Keratinocyte (primary cell): Measurements from ENCODE around the gene SCTR. TPM values are rescaled to one million over a fixed set of nuclear protein-coding genes. Genes with fewer than 3 reads are reported as not detected.

Experiments
- DNase-seq: peaks from one replicate; pipeline ENCODE4 v3.0.0-alpha.2; 2011; ENCODE audit warnings: low read depth, missing footprints, low spot score
- FAIRE-seq: peaks from 2 replicates; lab custom pipeline; 2011; peaks lifted over from hg19 to GRCh38; lab: Jason Lieb, UNC
- H2AFZ ChIP-seq: 2 replicates; pipeline ENCODE4 v1.6.0; 2012; ENCODE audit warnings: low read length, control low read depth, inconsistent platforms; ENCODE audit not compliant: control insufficient read depth
- H3K27ac ChIP-seq: 2 replicates; pipeline ENCODE4 v1.5.1; 2011; ENCODE audit warnings: low read length; ENCODE audit not compliant: control insufficient read depth, insufficient read depth
- H3K27me3 ChIP-seq: 3 replicates; pipeline ENCODE4 v1.6.0; 2011; ENCODE audit warnings: low read length; ENCODE audit not compliant: control insufficient read depth, insufficient read depth; ENCODE audit errors: extremely low read depth
- H3K36me3 ChIP-seq, 2 experiments: 2 replicates in 1 of 2; 3 replicates in 1 of 2; pipeline ENCODE4 v1.5.1; 2011; ENCODE audit warnings: low read length in 2 of 2, mild to moderate bottlenecking in 1 of 2; ENCODE audit not compliant: control insufficient read depth in 2 of 2, insufficient read depth in 2 of 2; ENCODE audit errors: extremely low read depth in 1 of 2
- H3K4me1 ChIP-seq: 3 replicates; pipeline ENCODE4 v1.5.1; 2011; ENCODE audit warnings: low read length; ENCODE audit not compliant: control insufficient read depth, insufficient read depth; ENCODE audit errors: extremely low read depth
- H3K4me2 ChIP-seq: 3 replicates; pipeline ENCODE4 v1.6.0; 2011; ENCODE audit warnings: low read depth, low read length; ENCODE audit not compliant: control insufficient read depth, insufficient read depth; ENCODE audit errors: extremely low read depth
- H3K4me3 ChIP-seq, 3 experiments: fragments of 200-600 bp in 1 of 3; sonication (generic) in 1 of 3; 2 replicates in 2 of 3; 3 replicates in 1 of 3; pipeline ENCODE4 v1.5.1; 2011 to 2016; ENCODE audit warnings: low read length in 3 of 3, mild to moderate bottlenecking in 3 of 3, control low read depth in 2 of 3, inconsistent platforms in 1 of 3, low read depth in 1 of 3, mixed read lengths in 1 of 3, mixed run types in 1 of 3, moderate library complexity in 1 of 3; ENCODE audit not compliant: control insufficient read depth in 2 of 3, insufficient read depth in 2 of 3; ENCODE audit errors: extremely low read depth in 1 of 3
- H3K79me2 ChIP-seq: 2 replicates; pipeline ENCODE4 v1.6.0; 2012; ENCODE audit warnings: low read length; ENCODE audit not compliant: control insufficient read depth, insufficient read depth
- H3K9ac ChIP-seq: 3 replicates; pipeline ENCODE4 v1.6.0; 2011; ENCODE audit warnings: low read length; ENCODE audit not compliant: control insufficient read depth, insufficient read depth; ENCODE audit errors: extremely low read depth
- H3K9me1 ChIP-seq: 3 replicates; pipeline ENCODE4 v1.6.0; 2011; ENCODE audit warnings: low read length; ENCODE audit not compliant: control insufficient read depth, insufficient read depth; ENCODE audit errors: extremely low read depth
- H3K9me3 ChIP-seq: 2 replicates; pipeline ENCODE4 v1.5.1; 2012; ENCODE audit warnings: low read depth, low read length; ENCODE audit not compliant: control insufficient read depth
- H4K20me1 ChIP-seq: 3 replicates; pipeline ENCODE4 v1.6.0; 2011; ENCODE audit warnings: low read length; ENCODE audit not compliant: control insufficient read depth, insufficient read depth; ENCODE audit errors: extremely low read depth
- EZH2 ChIP-seq: IDR thresholded peaks from one replicate; pipeline ENCODE4 v1.6.1; 2012; ENCODE audit warnings: inconsistent platforms, mild to moderate bottlenecking, low read length, moderate library complexity
- dilution Hi-C: fragments of 300-500 bp; cut with MboI; formaldehyde crosslinking; loops from one replicate; pipeline ENCODE4 v1.7.0; 2020; ENCODE audit warnings: low sequenced_read_pairs; ENCODE audit not compliant: extremely low pct_ligation_motif_present
- polyA plus RNA-seq, 5 experiments: library from polyadenylated mRNA; depleted of rRNA in 3 of 5; stranded (reverse) in 3 of 5; stranded (forward) in 1 of 5; unstranded in 1 of 5; fragments of >200 nt; gene quantifications; 1 replicate in 1 of 5; 2 replicates in 3 of 5; 3 replicates in 1 of 5; pipeline versions ENCODE4 v1.2.1 to v1.2.3, GENCODE V29; 2011 to 2012; ENCODE audit warnings: missing spikeins in 2 of 5, low read depth in 1 of 5, low replicate concordance in 1 of 5
- TF ChIP-seq, protein P1 (sequence below), 3 experiments: IDR thresholded peaks in 1 of 3; conservative IDR thresholded peaks in 1 of 3; optimal IDR thresholded peaks in 1 of 3; 2 replicates in 2 of 3; 3 replicates in 1 of 3; pipeline versions ENCODE3 to v1.5.1; 2011; ENCODE audit warnings: low read length in 3 of 3, mild to moderate bottlenecking in 3 of 3, moderate library complexity in 2 of 3, control low read depth in 1 of 3, inconsistent platforms in 1 of 3; ENCODE audit not compliant: insufficient read depth in 2 of 3; ENCODE audit errors: extremely low read depth in 1 of 3

The SCTR gene
- polyA plus RNA-seq, 1 donor (not counting 4 experiments of a cell fraction or from before 2014, with no cell fraction given) = not detected

- Histone ChIP-seq H3K36me3 (no peaks in the 10 kb centered on the region), H3K4me2 (no peak overlapping the region), H3K4me1 (no peaks in the 10 kb centered on the region), H2AFZ (no peak overlapping the region), H3K9me1 (no peaks in the 10 kb centered on the region), H3K4me3 (no peak overlapping the region), H3K9ac (no peak overlapping the region), H3K79me2 (no peaks in the 10 kb centered on the region), H3K27ac (no peak overlapping the region), H3K27me3 (peaks cover 4% of the 10 kb centered on the region), H3K9me3 (no peaks in the 10 kb centered on the region), H4K20me1 (no peaks in the 10 kb centered on the region)
- no peak for TF ChIP-seq EZH2
- TF ChIP-seq, protein P1, sequence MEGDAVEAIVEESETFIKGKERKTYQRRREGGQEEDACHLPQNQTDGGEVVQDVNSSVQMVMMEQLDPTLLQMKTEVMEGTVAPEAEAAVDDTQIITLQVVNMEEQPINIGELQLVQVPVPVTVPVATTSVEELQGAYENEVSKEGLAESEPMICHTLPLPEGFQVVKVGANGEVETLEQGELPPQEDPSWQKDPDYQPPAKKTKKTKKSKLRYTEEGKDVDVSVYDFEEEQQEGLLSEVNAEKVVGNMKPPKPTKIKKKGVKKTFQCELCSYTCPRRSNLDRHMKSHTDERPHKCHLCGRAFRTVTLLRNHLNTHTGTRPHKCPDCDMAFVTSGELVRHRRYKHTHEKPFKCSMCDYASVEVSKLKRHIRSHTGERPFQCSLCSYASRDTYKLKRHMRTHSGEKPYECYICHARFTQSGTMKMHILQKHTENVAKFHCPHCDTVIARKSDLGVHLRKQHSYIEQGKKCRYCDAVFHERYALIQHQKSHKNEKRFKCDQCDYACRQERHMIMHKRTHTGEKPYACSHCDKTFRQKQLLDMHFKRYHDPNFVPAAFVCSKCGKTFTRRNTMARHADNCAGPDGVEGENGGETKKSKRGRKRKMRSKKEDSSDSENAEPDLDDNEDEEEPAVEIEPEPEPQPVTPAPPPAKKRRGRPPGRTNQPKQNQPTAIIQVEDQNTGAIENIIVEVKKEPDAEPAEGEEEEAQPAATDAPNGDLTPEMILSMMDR (optimal IDR thresholded peaks at IDR 0.05 in 1 of 3, IDR thresholded peaks at IDR 0.05 in 1 of 3, conservative IDR thresholded peaks at IDR 0.05 in 1 of 3; ENCODE audit: extremely low read depth in 1 of 3, insufficient read depth in 2 of 3, low read length in 3 of 3) = no peak
- FAIRE-seq (no peak), DNase-seq (no peak)
- dilution Hi-C loops = no loop called here
Measured at GRCh38 chr2:119565481-119565880, 41.2 kb upstream of the SCTR start.

GRCh38 chr2:119553687-119554344 lies 29.5 kb upstream of the SCTR start:
- no peak overlapping the region for H3K9ac ChIP-seq
- no peak overlapping the region for H2AFZ ChIP-seq
- H3K79me2 ChIP-seq = no peaks in the 10 kb centered on the region
- H4K20me1 ChIP-seq = no peaks in the 10 kb centered on the region
- H3K27ac ChIP-seq = no peak overlapping the region
- DNase-seq (no peak), FAIRE-seq (no peak)
- no peak overlapping the region for H3K4me3 ChIP-seq
- no peaks in the 10 kb centered on the region for H3K4me1 ChIP-seq
- no peak overlapping the region for H3K4me2 ChIP-seq
- dilution Hi-C loops = no loop called here
- TF ChIP-seq, protein P1 (optimal IDR thresholded peaks at IDR 0.05 in 1 of 3, IDR thresholded peaks at IDR 0.05 in 1 of 3, conservative IDR thresholded peaks at IDR 0.05 in 1 of 3; ENCODE audit: extremely low read depth in 1 of 3, insufficient read depth in 2 of 3, low read length in 3 of 3) = no peak
- TF ChIP-seq EZH2 = no peak
- no peaks in the 10 kb centered on the region for H3K9me3 ChIP-seq
- H3K36me3 ChIP-seq = no peaks in the 10 kb centered on the region
- H3K9me1 ChIP-seq = no peaks in the 10 kb centered on the region
- peaks cover 6% of the 10 kb centered on the region for H3K27me3 ChIP-seq
